K562 (cell line): ENCODE results near the gene COL23A1. TPM values are rescaled to one million over a fixed set of nuclear protein-coding genes. Genes with fewer than 3 reads are reported as not detected.

Source experiments
- ATAC-seq: fragments of 200-7000 bp; cut with Tn5 transposase; 3 replicates; pipeline ENCODE4 v1.9.1; 2020; ENCODE audit warnings: moderate library complexity
- BruUV-seq: library from RNA; stranded (reverse); fragments of 400-500 nt; replicated peaks from 2 replicates; lab custom pipeline; 2021; lab: Mats Ljungman, UMichigan
- CTCF ChIA-PET: fragments of 300-600 bp; formaldehyde crosslinking; extraction: SDS; loops from one replicate; lab custom pipeline; 2021; ENCODE audit warnings: low intra/inter-chr PET ratio; lab: Yijun Ruan, JAX
- POLR2A ChIA-PET: fragments of 300-600, 350-650 bp; sonication (Branson Sonifier 250); formaldehyde crosslinking; extraction: SDS; loops from one replicate; lab custom pipeline; 2021; ENCODE audit warnings: antibody characterized with exemption, inconsistent platforms; lab: Yijun Ruan, JAX
- DNase-seq, 4 experiments: peaks; one replicate each; pipeline versions ENCODE4 v3.0.0 to v3.0.0-alpha.2; 2011 to 2018; ENCODE audit warnings: low spot score in 3 of 4, mixed read lengths in 3 of 4; ENCODE audit errors: extremely low read depth in 1 of 4
- FAIRE-seq: peaks from 2 replicates; lab custom pipeline; 2011; peaks lifted over from hg19 to GRCh38; lab: Jason Lieb, UNC
- H2AFZ ChIP-seq: 2 replicates; pipeline ENCODE4 v1.6.0; 2011; ENCODE audit warnings: low read depth, low read length, control low read depth, inconsistent platforms
- H3K27ac ChIP-seq: fragments of 200-600 bp; 3 replicates; pipeline ENCODE4 v1.8.0; 2011; ENCODE audit warnings: low read depth, mild to moderate bottlenecking, control low read depth, inconsistent platforms, low read length, moderate library complexity, mixed read lengths; ENCODE audit errors: extremely low read depth
- H3K27me3 ChIP-seq, 2 experiments: fragments of 300-600 bp in 1 of 2; 2 replicates in 1 of 2; 3 replicates in 1 of 2; pipeline versions ENCODE4 v1.6.0 to v1.8.0; 2011; ENCODE audit warnings: inconsistent platforms in 2 of 2, low read length in 2 of 2, mild to moderate bottlenecking in 1 of 2, mixed read lengths in 1 of 2, moderate library complexity in 1 of 2; ENCODE audit not compliant: control insufficient read depth in 2 of 2, insufficient read depth in 2 of 2
- H3K36me3 ChIP-seq: fragments of 300-600 bp; 3 replicates; pipeline ENCODE4 v1.8.0; 2011; ENCODE audit warnings: mild to moderate bottlenecking, low read length, inconsistent platforms; ENCODE audit not compliant: control insufficient read depth, insufficient read depth
- H3K4me1 ChIP-seq, 2 experiments: fragments of 200-600 bp in 1 of 2; replicated peaks in 1 of 2; 2 replicates in 1 of 2; 3 replicates in 1 of 2; pipeline versions ENCODE4 v1.5.1 to v1.8.0; 2011; ENCODE audit warnings: inconsistent platforms in 2 of 2, low read length in 2 of 2, mild to moderate bottlenecking in 1 of 2, mixed read lengths in 1 of 2, moderate library complexity in 1 of 2; ENCODE audit not compliant: control insufficient read depth in 2 of 2, insufficient read depth in 2 of 2
- H3K4me2 ChIP-seq: 2 replicates; pipeline ENCODE4 v1.6.1; 2011; ENCODE audit warnings: low read length, control low read depth, inconsistent platforms, mixed read lengths; ENCODE audit not compliant: insufficient read depth
- H3K4me3 ChIP-seq: fragments of 200-600 bp; sonication (generic), shearing (Covaris generic); 2 replicates; pipeline ENCODE4 v1.5.1; 2016; ENCODE audit warnings: control low read depth, inconsistent platforms
- H3K79me2 ChIP-seq: fragments of 200-600 bp; 3 replicates; pipeline ENCODE4 v1.8.0; 2011; ENCODE audit warnings: low read length, inconsistent platforms; ENCODE audit not compliant: control insufficient read depth, insufficient read depth
- H3K9ac ChIP-seq, 2 experiments: 2 replicates each; pipeline versions ENCODE4 v1.6.0 to v1.6.1; 2011; ENCODE audit warnings: low read depth in 2 of 2, low read length in 2 of 2, control low read depth in 1 of 2, inconsistent platforms in 1 of 2, mild to moderate bottlenecking in 1 of 2, mixed read lengths in 1 of 2; ENCODE audit not compliant: insufficient read depth in 1 of 2
- H3K9me1 ChIP-seq: one replicate; pipeline ENCODE4 v1.6.0; 2011; ENCODE audit warnings: inconsistent platforms, mild to moderate bottlenecking, low read length, moderate library complexity; ENCODE audit not compliant: control insufficient read depth, insufficient read depth
- H3K9me3 ChIP-seq: replicated peaks from 2 replicates; pipeline ENCODE4 v1.5.1; 2011; ENCODE audit warnings: low read depth, low read length, inconsistent platforms; ENCODE audit not compliant: control insufficient read depth, insufficient read depth
- H4K20me1 ChIP-seq: replicated peaks from 2 replicates; pipeline ENCODE4 v1.6.1; 2011; ENCODE audit warnings: low read length, inconsistent platforms, mixed read lengths; ENCODE audit not compliant: control insufficient read depth, insufficient read depth
- BRD4 ChIP-seq: fragments of 200-600 bp; sonication (generic); IDR thresholded peaks from 2 replicates; pipeline ENCODE4 v1.6.1; 2017; ENCODE audit warnings: inconsistent platforms
- BRD9 ChIP-seq: fragments of 450-650 bp; IDR thresholded peaks from 2 replicates; pipeline ENCODE4 v1.6.1; 2018; ENCODE audit warnings: low read depth; ENCODE audit not compliant: partially characterized antibody
- ELF2 ChIP-seq: fragments of 250-450 bp; sonication (Bioruptor Pico); IDR thresholded peaks from 2 replicates; pipeline ENCODE4 v1.5.0; 2021; ENCODE audit warnings: mild to moderate bottlenecking
- FOXM1 ChIP-seq, 2 experiments: fragments of 450-650 bp in 1 of 2; sonication (generic) in 1 of 2; formaldehyde crosslinking in 1 of 2; IDR thresholded peaks; 2 replicates each; pipeline versions ENCODE4 v1.6.1 to v1.9.0; 2017 to 2022; ENCODE audit warnings: low read depth in 2 of 2, mild to moderate bottlenecking in 2 of 2, missing genetic modification reagents in 1 of 2, moderate library complexity in 1 of 2
- GATA2 ChIP-seq: sonication (generic); formaldehyde crosslinking; IDR thresholded peaks from 2 replicates; pipeline ENCODE4 v1.4.0; 2020; ENCODE audit warnings: mild to moderate bottlenecking, missing genetic modification reagents
- HNRNPH1 ChIP-seq: fragments of 200-400 bp; formaldehyde crosslinking; optimal IDR thresholded peaks from 2 replicates; pipeline ENCODE3; 2017; ENCODE audit warnings: low read depth, mild to moderate bottlenecking, low read length, moderate library complexity
- HNRNPLL ChIP-seq: fragments of 200-400 bp; formaldehyde crosslinking; IDR thresholded peaks from 2 replicates; pipeline ENCODE4 v1.6.1; 2017; ENCODE audit warnings: low read length, low read depth, mild to moderate bottlenecking; ENCODE audit not compliant: poor library complexity, severe bottlenecking
- NFE2L1 ChIP-seq: fragments of 450-650 bp; IDR thresholded peaks from 2 replicates; pipeline ENCODE4 v1.6.1; 2016; ENCODE audit warnings: missing genetic modification characterization, low read depth, mild to moderate bottlenecking, missing compliant biosample characterization, moderate library complexity, borderline replicate concordance
- NUFIP1 ChIP-seq: fragments of 450-650 bp; IDR thresholded peaks from 2 replicates; pipeline ENCODE4 v1.6.1; 2018; ENCODE audit not compliant: partially characterized antibody
- PTRF ChIP-seq: fragments of 450-650 bp; IDR thresholded peaks from 2 replicates; pipeline ENCODE4 v1.6.1; 2016; ENCODE audit warnings: mild to moderate bottlenecking, missing genetic modification characterization, missing compliant biosample characterization
- TEAD2 ChIP-seq: fragments of 450-650 bp; IDR thresholded peaks from 2 replicates; pipeline ENCODE4 v1.6.1; 2016; ENCODE audit warnings: missing genetic modification characterization, control low read depth, missing compliant biosample characterization
- ZNF174 ChIP-seq: fragments of 250-450 bp; sonication (Bioruptor Pico); IDR thresholded peaks from 2 replicates; pipeline ENCODE4 v1.4.0; 2020; ENCODE audit warnings: mild to moderate bottlenecking
- ZNF407 ChIP-seq: fragments of 450-650 bp; IDR thresholded peaks from 2 replicates; pipeline ENCODE4 v1.6.1; 2016; ENCODE audit warnings: low read depth
- WGBS: fragments of 100-300 bp; shearing (Covaris generic); methylation state at CpG from one replicate; pipeline ENCODE4 v1.1.6; 2016; ENCODE audit warnings: low coverage, mixed read lengths; ENCODE audit not compliant: insufficient coverage; ENCODE audit errors: missing lambda C conversion rate; 5-methylcytosine and 5-hydroxymethylcytosine counted together
- in situ Hi-C: fragments of 300-500 bp; cut with MboI; formaldehyde crosslinking; loops from 4 replicates; pipeline ENCODE4 v1.15.0; 2018; ENCODE audit warnings: inconsistent platforms, mixed read lengths
- intact Hi-C: fragments of 100-400 bp; cut with micrococcal nuclease; formaldehyde crosslinking; loops from 2 replicates; pipeline ENCODE4 v1.14.2; 2022
- polyA plus RNA-seq, 8 experiments: library from polyadenylated mRNA; depleted of rRNA in 4 of 8; stranded (reverse) in 5 of 8; unstranded in 3 of 8; fragments of >200 nt; fragmentation: Nextera tagmentation in 2 of 8; fragmentation: Illumina TruSeq in 1 of 8; extraction: Ambion mirVana in 2 of 8; extraction: Trizol in 1 of 8; gene quantifications; 2 replicates each; pipeline versions ENCODE4 v1.2.1 to v1.2.3, GENCODE V29; 2011 to 2014; ENCODE audit warnings: inconsistent platforms in 1 of 8, missing spikeins in 1 of 8
- total RNA-seq, 7 experiments: library from RNA; depleted of rRNA in 6 of 7; stranded (reverse); fragments of >200 nt in 6 of 7; fragmentation: Illumina TruSeq in 2 of 7; extraction: Trizol in 2 of 7; gene quantifications; 2 replicates each; pipeline versions ENCODE4 v1.2.1 to v1.2.3, GENCODE V29; 2011 to 2021; ENCODE audit warnings: low replicate concordance in 1 of 7

The COL23A1 gene
- total and polyA plus RNA-seq, 9 of the 15 experiments (the other 6 are each of a cell fraction or from before 2014, with no cell fraction given): 0.09 TPM; not detected in 8

DNA sequence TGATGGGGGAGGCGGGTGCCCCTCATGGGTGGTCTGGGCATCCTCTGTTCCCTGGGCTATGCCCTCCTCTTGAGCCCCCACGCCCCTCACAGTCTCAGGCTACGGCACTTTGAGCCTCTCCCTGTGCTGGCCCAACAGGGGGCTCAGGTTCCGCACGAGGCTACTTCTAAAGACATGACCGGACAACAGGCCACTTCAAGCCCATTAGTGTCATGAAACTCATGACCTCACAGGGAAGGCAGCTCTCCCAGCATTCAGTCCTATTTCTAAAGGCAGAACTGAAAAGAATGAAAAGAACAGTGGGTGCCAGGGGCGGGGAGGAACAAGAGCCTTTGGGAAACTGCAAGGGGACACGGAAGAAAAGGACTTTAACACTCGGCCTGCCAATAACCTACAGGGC lies 45.0 kb downstream of the COL23A1 start:
- 20% methylated on average over 9 of the region's 9 CpGs for WGBS

More for the DNA sequence above, 45.0 kb downstream of the COL23A1 start:
- no peaks in the 10 kb centered on the region for H3K9me3 ChIP-seq
- no peak overlapping the region for H3K27ac ChIP-seq
- H3K36me3 ChIP-seq: no peaks in the 10 kb centered on the region
- ATAC-seq (no peak), DNase-seq (no peak), FAIRE-seq (no peak)
- H3K9me1 ChIP-seq: no peaks in the 10 kb centered on the region
- H3K4me1 ChIP-seq: peaks cover 0 to 5% of the 10 kb centered on the region in 2 experiments; a peak in 2 of 5 replicates
- BruUV-seq: no TSS peak
- ChIA-PET CTCF (no interaction called here), POLR2A (interaction anchor here (1.6 kb wide), 1 partner anchor 10 kb away, joined by 5 read pairs; no protein-coding TSS in a partner anchor)
- H3K79me2 ChIP-seq: no peaks in the 10 kb centered on the region
- peaks cover 8 to 55% of the 10 kb centered on the region in 2 experiments; a peak in 4 of 5 replicates for H3K27me3 ChIP-seq
- intact Hi-C loops (no loop called here), in situ Hi-C loops (no loop called here)
- TF ChIP-seq PTRF (tag) (no peak), ELF2 (CRISPR knock-in tag) (no peak), BRD9 (no peak), BRD4 (no peak), NUFIP1 (no peak), ZNF174 (CRISPR knock-in tag) (no peak), NFE2L1 (tag) (no peak), FOXM1 (IDR thresholded peaks at IDR 0.05; ENCODE audit: low read depth) (no peak), FOXM1 (CRISPR knock-in tag; IDR thresholded peaks at IDR 0.05; ENCODE audit: low read depth) (no peak), ZNF407 (no peak), HNRNPLL (no peak), GATA2 (CRISPR knock-in tag) (no peak), HNRNPH1 (no peak), TEAD2 (tag) (no peak)
- no peak overlapping the region for H3K4me3 ChIP-seq
- no peak overlapping the region for H3K9ac ChIP-seq
- no peaks in the 10 kb centered on the region for H4K20me1 ChIP-seq
- no peak overlapping the region for H3K4me2 ChIP-seq
- no peak overlapping the region for H2AFZ ChIP-seq
